HEK293 (cell line): Measurements from ENCODE around the gene OR4F6.

Experiments
- CTCF ChIA-PET: fragments of 350-600 bp; formaldehyde crosslinking; extraction: SDS; loops from one replicate; lab custom pipeline; 2021; ENCODE audit warnings: antibody characterized with exemption; lab: Yijun Ruan, JAX
- POLR2A ChIA-PET: fragments of 300-600 bp; formaldehyde crosslinking; extraction: SDS; loops from one replicate; lab custom pipeline; 2020; ENCODE audit warnings: antibody characterized with exemption, inconsistent platforms; lab: Yijun Ruan, JAX
- H3K27ac ChIP-seq: fragments of 200-500 bp; sonication (Bioruptor generic); 2 replicates; pipeline ENCODE4 v1.5.1; 2014; ENCODE audit warnings: low read depth, low read length, control low read depth, inconsistent platforms; ENCODE audit errors: extremely low read depth
- H3K36me3 ChIP-seq, 2 experiments: fragments of 200-500 bp in 1 of 2; sonication (Bioruptor generic) in 1 of 2; 1 replicate in 1 of 2; 2 replicates in 1 of 2; pipeline ENCODE4 v1.5.1; 2014 to 2017; ENCODE audit warnings: inconsistent platforms in 2 of 2, low read length in 2 of 2; ENCODE audit not compliant: control insufficient read depth in 2 of 2, insufficient read depth in 1 of 2
- H3K4me1 ChIP-seq: fragments of 200-500 bp; sonication (Bioruptor generic); 2 replicates; pipeline ENCODE4 v1.5.1; 2014; ENCODE audit warnings: mild to moderate bottlenecking, low read length, inconsistent platforms; ENCODE audit not compliant: control insufficient read depth, insufficient read depth
- H3K4me3 ChIP-seq: 2 replicates; pipeline ENCODE4 v1.5.1; 2011; ENCODE audit warnings: low read depth, mild to moderate bottlenecking, control low read depth, low read length, moderate library complexity
- H3K9me3 ChIP-seq: fragments of 200-500 bp; sonication (Bioruptor generic); 2 replicates; pipeline ENCODE4 v1.5.1; 2014; ENCODE audit warnings: low read depth, low read length, inconsistent platforms; ENCODE audit not compliant: control insufficient read depth, insufficient read depth
- EGR2 ChIP-seq: fragments of 450-650 bp; formaldehyde crosslinking; IDR thresholded peaks from 2 replicates; pipeline ENCODE4 v1.5.1; 2016; ENCODE audit warnings: low read depth, missing biosample characterization, missing genetic modification characterization
- OSR2 ChIP-seq: fragments of 450-650 bp; formaldehyde crosslinking; IDR thresholded peaks from 2 replicates; pipeline ENCODE4 v1.5.1; 2016; ENCODE audit warnings: missing biosample characterization, missing genetic modification characterization
- SP7 ChIP-seq: fragments of 450-650 bp; formaldehyde crosslinking; IDR thresholded peaks from 2 replicates; pipeline ENCODE4 v1.5.1; 2016; ENCODE audit warnings: missing biosample characterization, missing genetic modification characterization
- YY1 ChIP-seq: fragments of 450-650 bp; formaldehyde crosslinking; IDR thresholded peaks from 2 replicates; pipeline ENCODE4 v1.5.1; 2018; ENCODE audit warnings: missing biosample characterization, missing genetic modification characterization
- ZBTB1 ChIP-seq: fragments of 450-650 bp; formaldehyde crosslinking; IDR thresholded peaks from 2 replicates; pipeline ENCODE4 v1.5.1; 2016; ENCODE audit warnings: missing biosample characterization, missing genetic modification characterization
- ZBTB10 ChIP-seq: fragments of 450-650 bp; formaldehyde crosslinking; IDR thresholded peaks from 2 replicates; pipeline ENCODE4 v1.5.1; 2016; ENCODE audit warnings: missing biosample characterization, missing genetic modification characterization
- ZBTB49 ChIP-seq: fragments of 450-650 bp; formaldehyde crosslinking; IDR thresholded peaks from 2 replicates; pipeline ENCODE4 v1.5.1; 2016; ENCODE audit warnings: missing biosample characterization, missing genetic modification characterization, low read depth
- ZBTB8A ChIP-seq: fragments of 450-650 bp; formaldehyde crosslinking; IDR thresholded peaks from 2 replicates; pipeline ENCODE4 v1.5.1; 2016; ENCODE audit warnings: missing biosample characterization, missing genetic modification characterization
- ZFP69B ChIP-seq: fragments of 450-650 bp; formaldehyde crosslinking; IDR thresholded peaks from 2 replicates; pipeline ENCODE4 v1.5.1; 2016; ENCODE audit warnings: missing biosample characterization, missing genetic modification characterization
- ZNF174 ChIP-seq: fragments of 450-650 bp; formaldehyde crosslinking; IDR thresholded peaks from 2 replicates; pipeline ENCODE4 v1.5.0; 2017; ENCODE audit warnings: missing biosample characterization, mild to moderate bottlenecking, missing genetic modification characterization
- ZNF280C ChIP-seq: fragments of 450-650 bp; formaldehyde crosslinking; IDR thresholded peaks from 2 replicates; pipeline ENCODE4 v1.5.1; 2016; ENCODE audit warnings: missing biosample characterization, missing genetic modification characterization
- ZNF280D ChIP-seq: fragments of 450-650 bp; formaldehyde crosslinking; IDR thresholded peaks from 2 replicates; pipeline ENCODE4 v1.5.1; 2016; ENCODE audit warnings: missing biosample characterization, missing genetic modification characterization
- ZNF362 ChIP-seq: fragments of 450-650 bp; formaldehyde crosslinking; IDR thresholded peaks from 2 replicates; pipeline ENCODE4 v1.5.1; 2016; ENCODE audit warnings: missing biosample characterization, missing genetic modification characterization
- ZNF404 ChIP-seq: fragments of 450-650 bp; formaldehyde crosslinking; IDR thresholded peaks from 2 replicates; pipeline ENCODE4 v1.5.1; 2017; ENCODE audit warnings: missing biosample characterization, missing genetic modification characterization
- ZNF501 ChIP-seq: fragments of 450-650 bp; formaldehyde crosslinking; IDR thresholded peaks from 2 replicates; pipeline ENCODE4 v1.5.1; 2016; ENCODE audit warnings: missing biosample characterization, missing genetic modification characterization
- ZNF585B ChIP-seq: fragments of 450-650 bp; formaldehyde crosslinking; IDR thresholded peaks from 2 replicates; pipeline ENCODE4 v1.5.1; 2016; ENCODE audit warnings: missing biosample characterization, missing genetic modification characterization
- ZNF621 ChIP-seq: fragments of 450-650 bp; formaldehyde crosslinking; IDR thresholded peaks from 2 replicates; pipeline ENCODE4 v1.5.1; 2017; ENCODE audit warnings: missing biosample characterization, missing genetic modification characterization
- ZNF624 ChIP-seq: fragments of 450-650 bp; formaldehyde crosslinking; IDR thresholded peaks from 2 replicates; pipeline ENCODE4 v1.5.1; 2017; ENCODE audit warnings: missing biosample characterization, missing genetic modification characterization
- ZNF660 ChIP-seq: fragments of 450-650 bp; IDR thresholded peaks from 2 replicates; pipeline ENCODE4 v1.5.1; 2018; ENCODE audit warnings: missing biosample characterization, mild to moderate bottlenecking, missing genetic modification characterization
- ZSCAN5A ChIP-seq: fragments of 450-650 bp; formaldehyde crosslinking; IDR thresholded peaks from 2 replicates; pipeline ENCODE4 v1.5.1; 2016; ENCODE audit warnings: missing biosample characterization, missing genetic modification characterization

OR4F6 gene

GRCh38 chr15:101804941-101805340 is 1.6 kb downstream of the OR4F6 start:
- Histone ChIP-seq H3K9me3 (no peaks in the 10 kb centered on the region; the same call in 1 of the 2 replicates), H3K4me1 (no peaks in the 10 kb centered on the region), H3K27ac (no peak overlapping the region), H3K36me3 (no peaks in the 10 kb centered on the region), H3K4me3 (no peak overlapping the region)
- TF ChIP-seq ZNF174 (tag by site-specific recombination) (no peak), ZBTB8A (tag by site-specific recombination) (no peak), EGR2 (tag by site-specific recombination) (no peak), OSR2 (tag by site-specific recombination) (no peak), ZFP69B (tag by site-specific recombination) (no peak), ZSCAN5A (no peak), ZNF585B (tag by site-specific recombination) (no peak), ZNF621 (no peak), ZNF660 (tag by site-specific recombination) (no peak), ZNF404 (no peak), ZBTB49 (tag by site-specific recombination) (no peak), SP7 (tag by site-specific recombination) (no peak), ZBTB10 (tag by site-specific recombination) (no peak), ZNF280D (tag by site-specific recombination) (no peak), ZBTB1 (no peak)
- ChIA-PET POLR2A (no interaction called here), CTCF (interaction anchor here (0.6 to 0.7 kb wide), 3 partner anchors 13 to 216 kb away, joined by 3 read pairs; no protein-coding TSS in a partner anchor)

GRCh38 chr15:101805605-101806345 is 2.5 kb downstream of the OR4F6 start:
- POLR2A ChIA-PET = no interaction called here
- no peaks in the 10 kb centered on the region; the same call in 1 of the 2 replicates for H3K9me3 ChIP-seq
- H3K4me1 ChIP-seq = no peaks in the 10 kb centered on the region
- H3K36me3 ChIP-seq = no peaks in the 10 kb centered on the region
- CTCF ChIA-PET = interaction anchor here (0.6 kb wide), 1 partner anchor 8 kb away, joined by 3 read pairs; no protein-coding TSS in a partner anchor
- H3K4me3 ChIP-seq = no peak overlapping the region
- H3K27ac ChIP-seq = no peak overlapping the region
- TF ChIP-seq ZNF501 (tag by site-specific recombination) = no peak
- TF ChIP-seq ZNF362 = no peak
- TF ChIP-seq ZNF624 = no peak
- TF ChIP-seq YY1 (tag by site-specific recombination) = no peak
- TF ChIP-seq ZNF280C (tag by site-specific recombination) = no peak
- no peak for TF ChIP-seq ZSCAN5A
